AG04449 (cell line): ENCODE results near the gene BOC.

Source experiments
- CTCF ChIA-PET: fragments of 350-600 bp; formaldehyde crosslinking; extraction: SDS; loops from one replicate; lab custom pipeline; 2021; ENCODE audit warnings: antibody characterized with exemption; lab: Yijun Ruan, JAX
- POLR2A ChIA-PET: fragments of 400-600, 350-600 bp; formaldehyde crosslinking; extraction: SDS; loops from one replicate; lab custom pipeline; 2020; ENCODE audit warnings: antibody characterized with exemption, inconsistent platforms; lab: Yijun Ruan, JAX
- DNase-seq: peaks from one replicate; pipeline ENCODE4 v3.0.0-alpha.2; 2010; ENCODE audit warnings: low read depth, low spot score
- H3K4me3 ChIP-seq: 2 replicates; pipeline ENCODE4 v1.5.1; 2011; ENCODE audit warnings: low read depth, mild to moderate bottlenecking, control low read depth, low read length
- CTCF ChIP-seq: IDR thresholded peaks from one replicate; pipeline ENCODE4 v1.5.1; 2011; ENCODE audit warnings: mild to moderate bottlenecking, moderate library complexity, low read length, control low read depth, inconsistent platforms; ENCODE audit not compliant: insufficient read depth; ENCODE audit errors: missing control alignments

The BOC gene

GRCh38 chr3:113247675-113248458, 36.5 kb downstream of the BOC start:
- TF ChIP-seq CTCF, result no peak
- ChIA-PET CTCF (interaction anchor here (0.6 to 1.2 kb wide), 3 partner anchors 8 to 1120 kb away, joined by 3 to 4 read pairs (median 3); no protein-coding TSS in a partner anchor), POLR2A (no interaction called here)
- DNase-seq, result no peak
- H3K4me3 ChIP-seq, result no peak overlapping the region

GRCh38 chr3:113249111-113249510, 37.8 kb downstream of the BOC start:
- no peak overlapping the region for H3K4me3 ChIP-seq
- peak; percentile 40 for DNase-seq
- POLR2A ChIA-PET, result interaction anchor here (0.6 to 1.2 kb wide), 3 partner anchors 17 to 83 kb away, joined by 3 to 5 read pairs (median 3); partner anchors contain the start of gene BOC
- no peak for TF ChIP-seq CTCF
- CTCF ChIA-PET, result interaction anchor here (1.0 to 1.7 kb wide), 5 partner anchors 9 to 39 kb away, joined by 3 to 8 read pairs (median 4); no protein-coding TSS in a partner anchor

- no peak for TF ChIP-seq CTCF
- CTCF ChIA-PET, result interaction anchor here (1.1 to 1.7 kb wide), 5 partner anchors 9 to 199 kb away, joined by 3 to 8 read pairs (median 4); no protein-coding TSS in a partner anchor
- POLR2A ChIA-PET, result interaction anchor here (0.6 to 1.2 kb wide), 2 partner anchors 18 to 38 kb away, joined by 3 to 5 read pairs; partner anchors contain the start of gene BOC
Observed at GRCh38 chr3:113249601-113250000, 38.2 kb downstream of the BOC start.

GRCh38 chr3:113250566-113250965, 39.2 kb downstream of the BOC start:
- no peak overlapping the region for H3K4me3 ChIP-seq
- no peak for TF ChIP-seq CTCF
- DNase-seq, result no peak
- ChIA-PET POLR2A (no interaction called here), CTCF (interaction anchor here (1.1 to 1.6 kb wide), 2 partner anchors 26 to 199 kb away, joined by 3 to 4 read pairs; no protein-coding TSS in a partner anchor)

More at GRCh38 chr3:113249601-113250000, 38.2 kb downstream of the BOC start:
- no peak for DNase-seq
- H3K4me3 ChIP-seq, result no peak overlapping the region

GRCh38 chr3:113251817-113252216, 40.5 kb downstream of the BOC start:
- DNase-seq, result no peak
- no peak for TF ChIP-seq CTCF
- POLR2A ChIA-PET, result no interaction called here
- no peak overlapping the region for H3K4me3 ChIP-seq
- CTCF ChIA-PET, result no interaction called here

- ChIA-PET POLR2A (no interaction called here), CTCF (no interaction called here)
- no peak for DNase-seq
- TF ChIP-seq CTCF, result no peak
- no peak overlapping the region for H3K4me3 ChIP-seq
Observed at GRCh38 chr3:113252553-113252952, 41.2 kb downstream of the BOC start.
